Keratinocyte (primary cell): Measurements from ENCODE around the gene ITGAE. TPM values are rescaled to one million over a fixed set of nuclear protein-coding genes. Genes with fewer than 3 reads are reported as not detected.

ENCODE experiments used
- DNase-seq: peaks from one replicate; pipeline ENCODE4 v3.0.0-alpha.2; 2011; ENCODE audit warnings: low read depth, missing footprints, low spot score
- FAIRE-seq: peaks from 2 replicates; lab custom pipeline; 2011; peaks lifted over from hg19 to GRCh38; lab: Jason Lieb, UNC
- H2AFZ ChIP-seq: 2 replicates; pipeline ENCODE4 v1.6.0; 2012; ENCODE audit warnings: low read length, control low read depth, inconsistent platforms; ENCODE audit not compliant: control insufficient read depth
- H3K27ac ChIP-seq: 2 replicates; pipeline ENCODE4 v1.5.1; 2011; ENCODE audit warnings: low read length; ENCODE audit not compliant: control insufficient read depth, insufficient read depth
- H3K27me3 ChIP-seq: 3 replicates; pipeline ENCODE4 v1.6.0; 2011; ENCODE audit warnings: low read length; ENCODE audit not compliant: control insufficient read depth, insufficient read depth; ENCODE audit errors: extremely low read depth
- H3K36me3 ChIP-seq, 2 experiments: 2 replicates in 1 of 2; 3 replicates in 1 of 2; pipeline ENCODE4 v1.5.1; 2011; ENCODE audit warnings: low read length in 2 of 2, mild to moderate bottlenecking in 1 of 2; ENCODE audit not compliant: control insufficient read depth in 2 of 2, insufficient read depth in 2 of 2; ENCODE audit errors: extremely low read depth in 1 of 2
- H3K4me1 ChIP-seq: 3 replicates; pipeline ENCODE4 v1.5.1; 2011; ENCODE audit warnings: low read length; ENCODE audit not compliant: control insufficient read depth, insufficient read depth; ENCODE audit errors: extremely low read depth
- H3K4me2 ChIP-seq: 3 replicates; pipeline ENCODE4 v1.6.0; 2011; ENCODE audit warnings: low read depth, low read length; ENCODE audit not compliant: control insufficient read depth, insufficient read depth; ENCODE audit errors: extremely low read depth
- H3K4me3 ChIP-seq, 3 experiments: fragments of 200-600 bp in 1 of 3; sonication (generic) in 1 of 3; 2 replicates in 2 of 3; 3 replicates in 1 of 3; pipeline ENCODE4 v1.5.1; 2011 to 2016; ENCODE audit warnings: low read length in 3 of 3, mild to moderate bottlenecking in 3 of 3, control low read depth in 2 of 3, inconsistent platforms in 1 of 3, low read depth in 1 of 3, mixed read lengths in 1 of 3, mixed run types in 1 of 3, moderate library complexity in 1 of 3; ENCODE audit not compliant: control insufficient read depth in 2 of 3, insufficient read depth in 2 of 3; ENCODE audit errors: extremely low read depth in 1 of 3
- H3K79me2 ChIP-seq: 2 replicates; pipeline ENCODE4 v1.6.0; 2012; ENCODE audit warnings: low read length; ENCODE audit not compliant: control insufficient read depth, insufficient read depth
- H3K9ac ChIP-seq: 3 replicates; pipeline ENCODE4 v1.6.0; 2011; ENCODE audit warnings: low read length; ENCODE audit not compliant: control insufficient read depth, insufficient read depth; ENCODE audit errors: extremely low read depth
- H3K9me1 ChIP-seq: 3 replicates; pipeline ENCODE4 v1.6.0; 2011; ENCODE audit warnings: low read length; ENCODE audit not compliant: control insufficient read depth, insufficient read depth; ENCODE audit errors: extremely low read depth
- H3K9me3 ChIP-seq: 2 replicates; pipeline ENCODE4 v1.5.1; 2012; ENCODE audit warnings: low read depth, low read length; ENCODE audit not compliant: control insufficient read depth
- H4K20me1 ChIP-seq: 3 replicates; pipeline ENCODE4 v1.6.0; 2011; ENCODE audit warnings: low read length; ENCODE audit not compliant: control insufficient read depth, insufficient read depth; ENCODE audit errors: extremely low read depth
- EZH2 ChIP-seq: IDR thresholded peaks from one replicate; pipeline ENCODE4 v1.6.1; 2012; ENCODE audit warnings: inconsistent platforms, mild to moderate bottlenecking, low read length, moderate library complexity
- dilution Hi-C: fragments of 300-500 bp; cut with MboI; formaldehyde crosslinking; loops from one replicate; pipeline ENCODE4 v1.7.0; 2020; ENCODE audit warnings: low sequenced_read_pairs; ENCODE audit not compliant: extremely low pct_ligation_motif_present
- polyA plus RNA-seq, 5 experiments: library from polyadenylated mRNA; depleted of rRNA in 3 of 5; stranded (reverse) in 3 of 5; stranded (forward) in 1 of 5; unstranded in 1 of 5; fragments of >200 nt; gene quantifications; 1 replicate in 1 of 5; 2 replicates in 3 of 5; 3 replicates in 1 of 5; pipeline versions ENCODE4 v1.2.1 to v1.2.3, GENCODE V29; 2011 to 2012; ENCODE audit warnings: missing spikeins in 2 of 5, low read depth in 1 of 5, low replicate concordance in 1 of 5
- TF ChIP-seq, protein P1 (sequence below), 3 experiments: IDR thresholded peaks in 1 of 3; conservative IDR thresholded peaks in 1 of 3; optimal IDR thresholded peaks in 1 of 3; 2 replicates in 2 of 3; 3 replicates in 1 of 3; pipeline versions ENCODE3 to v1.5.1; 2011; ENCODE audit warnings: low read length in 3 of 3, mild to moderate bottlenecking in 3 of 3, moderate library complexity in 2 of 3, control low read depth in 1 of 3, inconsistent platforms in 1 of 3; ENCODE audit not compliant: insufficient read depth in 2 of 3; ENCODE audit errors: extremely low read depth in 1 of 3

ITGAE gene
- polyA plus RNA-seq, 1 donor (not counting 4 experiments of a cell fraction or from before 2014, with no cell fraction given), result 66.6 TPM

DNA sequence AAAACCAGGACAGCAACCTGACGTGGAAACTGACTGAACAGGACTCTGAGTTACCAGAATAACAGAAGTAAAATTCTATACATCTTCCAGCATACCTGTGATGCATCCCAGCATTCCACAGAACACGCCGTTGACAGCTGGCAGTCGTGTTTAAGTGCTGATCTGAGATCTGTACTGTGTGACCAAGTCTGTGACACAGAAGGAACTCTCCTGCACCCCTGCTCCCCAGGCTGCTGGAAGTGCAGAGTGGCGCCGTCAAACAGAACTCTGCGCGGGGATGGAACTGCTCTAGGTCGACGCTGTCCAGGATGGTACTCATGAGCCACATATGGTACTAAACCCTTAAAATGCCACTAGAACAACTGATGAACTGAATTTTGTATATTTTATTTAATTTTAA lies 804 bp upstream of the ITGAE start:
- Histone ChIP-seq H3K79me2 (no peaks in the 10 kb centered on the region), H2AFZ (no peak overlapping the region), H3K4me2 (no peak overlapping the region), H4K20me1 (no peaks in the 10 kb centered on the region), H3K4me1 (peaks cover 9% of the 10 kb centered on the region), H3K4me3 (no peak overlapping the region), H3K27ac (no peak overlapping the region), H3K9me3 (no peaks in the 10 kb centered on the region), H3K36me3 (peaks cover under 1 to 3% of the 10 kb centered on the region in 2 experiments), H3K9me1 (no peaks in the 10 kb centered on the region), H3K27me3 (no peaks in the 10 kb centered on the region), H3K9ac (no peak overlapping the region)
- no peak for TF ChIP-seq EZH2
- TF ChIP-seq, protein P1, sequence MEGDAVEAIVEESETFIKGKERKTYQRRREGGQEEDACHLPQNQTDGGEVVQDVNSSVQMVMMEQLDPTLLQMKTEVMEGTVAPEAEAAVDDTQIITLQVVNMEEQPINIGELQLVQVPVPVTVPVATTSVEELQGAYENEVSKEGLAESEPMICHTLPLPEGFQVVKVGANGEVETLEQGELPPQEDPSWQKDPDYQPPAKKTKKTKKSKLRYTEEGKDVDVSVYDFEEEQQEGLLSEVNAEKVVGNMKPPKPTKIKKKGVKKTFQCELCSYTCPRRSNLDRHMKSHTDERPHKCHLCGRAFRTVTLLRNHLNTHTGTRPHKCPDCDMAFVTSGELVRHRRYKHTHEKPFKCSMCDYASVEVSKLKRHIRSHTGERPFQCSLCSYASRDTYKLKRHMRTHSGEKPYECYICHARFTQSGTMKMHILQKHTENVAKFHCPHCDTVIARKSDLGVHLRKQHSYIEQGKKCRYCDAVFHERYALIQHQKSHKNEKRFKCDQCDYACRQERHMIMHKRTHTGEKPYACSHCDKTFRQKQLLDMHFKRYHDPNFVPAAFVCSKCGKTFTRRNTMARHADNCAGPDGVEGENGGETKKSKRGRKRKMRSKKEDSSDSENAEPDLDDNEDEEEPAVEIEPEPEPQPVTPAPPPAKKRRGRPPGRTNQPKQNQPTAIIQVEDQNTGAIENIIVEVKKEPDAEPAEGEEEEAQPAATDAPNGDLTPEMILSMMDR (optimal IDR thresholded peaks at IDR 0.05 in 1 of 3, IDR thresholded peaks at IDR 0.05 in 1 of 3, conservative IDR thresholded peaks at IDR 0.05 in 1 of 3; ENCODE audit: extremely low read depth in 1 of 3, insufficient read depth in 2 of 3, low read length in 3 of 3), result no peak
- dilution Hi-C loops, result no loop called here
- DNase-seq (no peak), FAIRE-seq (no peak)

- Histone ChIP-seq H4K20me1 (no peaks in the 10 kb centered on the region), H3K27ac (no peak overlapping the region), H3K79me2 (no peaks in the 10 kb centered on the region), H3K9me3 (no peaks in the 10 kb centered on the region), H2AFZ (no peak overlapping the region), H3K4me1 (peaks cover 9% of the 10 kb centered on the region), H3K9ac (no peak overlapping the region), H3K4me2 (no peak overlapping the region), H3K4me3 (no peak overlapping the region), H3K27me3 (no peaks in the 10 kb centered on the region), H3K36me3 (peaks cover 0 to 2% of the 10 kb centered on the region in 2 experiments), H3K9me1 (no peaks in the 10 kb centered on the region)
- FAIRE-seq (no peak), DNase-seq (no peak)
- dilution Hi-C loops, result no loop called here
- TF ChIP-seq EZH2, result no peak
- TF ChIP-seq, protein P1 (optimal IDR thresholded peaks at IDR 0.05 in 1 of 3, IDR thresholded peaks at IDR 0.05 in 1 of 3, conservative IDR thresholded peaks at IDR 0.05 in 1 of 3; ENCODE audit: extremely low read depth in 1 of 3, insufficient read depth in 2 of 3, low read length in 3 of 3), result no peak
These were observed 359 bp upstream of the ITGAE start for GRCh38 chr17:3801347-3801746.
